ENCODE data around the gene TLN1.

The TLN1 gene

GRCh38 chr9:35727676-35728040 lies 4.3 kb downstream of the TLN1 start:
- no peak for DNase-seq

GRCh38 chr9:35726931-35727330 lies 5.1 kb downstream of the TLN1 start:
- no peak for DNase-seq

DNA sequence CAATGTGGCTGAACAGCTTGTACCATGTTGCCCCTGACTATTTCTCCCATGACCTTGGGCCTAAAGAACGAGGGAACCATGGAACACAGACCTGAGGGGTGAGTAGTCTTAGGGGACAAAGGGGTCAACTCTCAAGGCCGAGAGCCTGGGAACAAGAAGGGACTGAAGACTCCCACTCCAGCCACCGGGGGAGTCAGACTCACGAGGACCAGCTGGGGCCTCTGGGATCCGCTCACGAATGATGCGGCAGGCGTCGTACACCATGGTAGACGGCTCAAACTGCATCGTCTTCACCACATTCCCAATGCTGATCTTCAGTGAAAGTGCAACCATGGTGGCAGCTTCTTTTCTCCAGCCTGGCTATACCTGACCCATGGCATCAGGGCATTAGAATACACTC lies 6.6 kb downstream of the TLN1 start:
- DNase-seq = no peak

DNA sequence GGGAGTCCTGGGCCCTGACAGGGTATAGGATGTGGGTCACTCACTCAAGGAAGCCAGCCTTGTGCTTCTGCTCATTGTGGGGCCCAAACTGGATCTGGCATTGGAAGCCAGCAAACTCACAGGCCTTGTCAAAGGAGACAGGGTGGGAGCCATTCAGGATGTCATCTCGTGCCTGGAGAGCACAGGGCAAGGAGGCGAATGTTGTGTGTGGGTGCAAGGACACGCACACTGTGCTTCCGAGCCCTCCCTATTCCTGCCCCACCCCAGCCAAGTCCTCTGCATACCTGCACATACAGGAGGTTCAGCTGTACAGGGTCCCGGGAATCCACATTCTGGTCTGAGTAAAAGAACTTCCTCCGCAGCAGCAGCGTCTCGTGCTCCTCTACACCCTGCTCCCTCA lies 8.1 kb downstream of the TLN1 start:
- no peak for DNase-seq

DNA sequence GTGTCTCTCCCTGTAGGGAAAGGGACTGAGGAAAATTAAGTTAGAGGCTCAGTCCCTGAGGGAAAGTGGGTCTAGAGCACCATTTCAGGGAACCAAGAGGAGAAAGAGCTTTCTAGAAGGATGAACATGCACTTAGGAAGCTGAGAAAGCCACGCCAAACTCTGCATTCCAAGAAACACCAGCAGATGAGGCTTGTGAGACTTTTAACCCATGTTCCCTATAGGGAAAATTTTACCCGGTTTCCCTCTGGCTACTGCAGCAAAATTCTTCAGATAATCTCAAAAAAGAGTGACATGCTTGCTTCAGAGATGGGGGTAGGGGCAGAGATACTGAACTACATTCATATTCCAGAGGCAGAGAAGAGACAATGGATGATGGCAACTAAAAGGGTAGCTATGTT lies 8.6 kb downstream of the TLN1 start:
- no peak for DNase-seq

DNA sequence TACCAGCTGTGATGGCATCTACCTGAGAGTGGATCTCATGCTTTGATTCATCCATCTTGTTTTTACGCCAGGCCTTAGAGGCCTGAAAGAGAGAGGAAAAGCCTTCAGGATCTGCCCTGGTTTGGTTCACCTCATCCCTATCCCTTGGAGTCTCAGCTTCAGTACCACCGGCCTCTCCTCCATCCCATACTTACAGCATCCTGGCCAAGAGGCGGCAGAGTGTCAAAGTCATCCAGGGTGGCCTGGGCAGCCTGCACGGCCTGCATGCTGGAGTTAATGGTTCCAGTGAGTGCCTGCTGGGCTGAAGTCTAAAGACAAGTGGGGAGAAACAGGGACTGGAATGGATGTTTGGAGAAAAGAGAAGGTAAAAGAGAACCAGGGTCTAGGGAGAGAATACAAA lies 12.4 kb downstream of the TLN1 start:
- DNase-seq = no peak

DNA sequence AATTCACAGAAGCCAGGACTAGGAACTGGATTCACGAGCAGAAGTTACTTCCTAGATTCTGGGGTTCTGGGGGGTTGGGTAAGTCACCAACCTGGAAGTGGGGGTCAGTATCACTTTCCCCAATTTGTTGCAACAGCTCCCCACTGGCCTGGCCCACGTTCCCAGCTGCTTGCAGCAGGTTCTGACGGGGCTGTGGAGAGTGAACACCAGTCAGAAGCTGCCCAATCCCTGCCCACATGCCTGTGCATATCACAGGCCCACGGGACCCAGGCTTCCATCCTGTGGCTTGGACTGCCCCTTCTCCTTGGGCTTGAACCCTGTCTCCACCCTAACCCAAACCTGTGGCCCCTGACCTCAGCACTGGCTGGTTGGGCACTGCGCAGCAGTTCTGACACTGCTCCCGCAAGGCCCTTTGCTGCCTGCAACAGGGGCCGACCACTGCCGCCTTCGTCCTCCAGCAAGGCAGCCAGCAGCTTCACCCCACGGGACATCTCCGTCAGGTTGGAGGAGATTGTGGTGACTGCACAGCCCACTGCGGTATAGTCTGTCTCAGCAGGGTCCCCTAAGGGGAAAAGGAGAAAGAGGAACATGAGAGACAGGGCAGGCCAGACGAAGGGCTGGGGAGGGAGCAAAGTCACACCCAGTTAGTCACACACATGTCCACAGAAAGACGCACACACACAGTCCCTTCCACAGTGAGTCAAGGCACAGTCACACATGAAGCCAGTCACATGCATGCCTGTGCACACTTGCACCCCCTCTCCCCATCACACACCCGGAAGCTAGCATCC lies 13.1 kb downstream of the TLN1 start:
- no peak for DNase-seq

GRCh38 chr9:35717132-35717870 lies 14.7 kb downstream of the TLN1 start:
- no peak for DNase-seq

- no peak for DNase-seq
These were observed 15.8 kb downstream of the TLN1 start for GRCh38 chr9:35716230-35716629.

GRCh38 chr9:35714579-35715252 lies 17.3 kb downstream of the TLN1 start:
- no peak for DNase-seq

- DNase-seq = no peak
These were observed 17.9 kb downstream of the TLN1 start for GRCh38 chr9:35714123-35714522.

DNA sequence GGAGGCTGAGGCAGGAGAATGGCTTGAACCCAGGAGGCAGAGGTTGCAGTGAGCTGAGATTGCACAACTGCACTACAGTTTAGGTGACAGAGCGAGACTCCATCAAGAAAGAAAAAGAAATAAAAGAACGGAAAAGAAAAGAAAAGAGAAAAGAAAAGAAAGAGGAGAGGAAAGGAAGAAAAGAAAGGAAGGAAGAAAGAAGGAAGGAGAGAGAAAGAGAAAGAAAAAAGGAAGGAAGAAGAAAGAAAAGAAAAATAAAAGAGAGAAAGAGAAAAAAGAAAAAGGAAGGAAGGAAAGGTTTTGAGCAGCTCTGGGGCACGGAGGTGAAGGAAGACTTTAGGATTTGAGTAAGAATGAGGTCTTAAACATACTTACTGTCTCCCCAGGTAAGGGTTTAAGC lies 18.4 kb downstream of the TLN1 start:
- DNase-seq = no peak

GRCh38 chr9:35712762-35713400 lies 19.1 kb downstream of the TLN1 start:
- DNase-seq = no peak

DNA sequence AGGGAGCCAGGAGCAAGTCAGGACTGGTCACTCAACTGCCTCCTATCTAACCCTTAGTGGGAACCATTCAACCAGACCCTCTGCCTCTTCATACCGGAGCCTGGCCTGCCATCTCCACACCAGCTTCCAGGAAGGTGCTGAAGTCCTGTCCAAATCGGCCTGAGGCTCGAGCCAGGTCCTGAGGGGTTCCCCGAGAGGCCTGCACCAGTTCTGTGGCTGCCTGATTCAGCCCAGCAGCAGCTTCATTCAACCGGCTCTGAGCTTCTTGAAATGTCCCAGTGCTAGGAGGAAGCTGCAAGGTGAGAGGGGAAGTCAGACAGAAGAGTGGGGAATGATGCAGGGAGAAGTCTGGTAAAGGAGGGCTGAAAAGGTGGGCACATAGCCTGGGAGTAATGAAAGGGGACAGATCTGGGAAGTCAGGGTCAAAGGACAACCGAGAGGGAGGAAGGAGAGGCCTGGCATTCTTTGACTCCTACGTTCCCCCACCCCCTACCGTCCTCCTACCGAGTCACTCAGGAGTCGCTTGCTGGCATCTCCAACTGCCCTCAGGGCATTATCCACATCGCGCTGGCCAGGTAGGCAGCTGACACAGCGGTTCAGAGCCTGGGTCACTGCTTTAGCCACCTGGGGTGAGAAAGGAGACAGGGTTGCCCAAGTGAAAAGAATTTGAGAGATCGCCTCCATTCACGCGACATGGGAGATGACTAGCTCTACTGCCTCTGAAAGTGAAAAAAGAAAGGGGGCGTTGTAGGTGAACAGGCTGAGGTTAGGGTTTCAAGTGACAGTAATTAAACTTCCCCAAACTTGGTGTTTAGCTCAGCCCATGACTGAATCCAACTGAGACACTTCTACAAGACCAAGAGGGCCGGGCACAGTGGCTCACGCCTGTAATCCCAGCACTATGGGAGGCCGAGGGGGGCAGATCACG lies 20.2 kb downstream of the TLN1 start:
- DNase-seq = no peak

GRCh38 chr9:35710818-35711500 lies 21.0 kb downstream of the TLN1 start:
- no peak for DNase-seq

- DNase-seq = no peak
These were observed 23.8 kb downstream of the TLN1 start for GRCh38 chr9:35708146-35708545.

GRCh38 chr9:35706951-35707350 lies 25.0 kb downstream of the TLN1 start:
- no peak for DNase-seq

DNA sequence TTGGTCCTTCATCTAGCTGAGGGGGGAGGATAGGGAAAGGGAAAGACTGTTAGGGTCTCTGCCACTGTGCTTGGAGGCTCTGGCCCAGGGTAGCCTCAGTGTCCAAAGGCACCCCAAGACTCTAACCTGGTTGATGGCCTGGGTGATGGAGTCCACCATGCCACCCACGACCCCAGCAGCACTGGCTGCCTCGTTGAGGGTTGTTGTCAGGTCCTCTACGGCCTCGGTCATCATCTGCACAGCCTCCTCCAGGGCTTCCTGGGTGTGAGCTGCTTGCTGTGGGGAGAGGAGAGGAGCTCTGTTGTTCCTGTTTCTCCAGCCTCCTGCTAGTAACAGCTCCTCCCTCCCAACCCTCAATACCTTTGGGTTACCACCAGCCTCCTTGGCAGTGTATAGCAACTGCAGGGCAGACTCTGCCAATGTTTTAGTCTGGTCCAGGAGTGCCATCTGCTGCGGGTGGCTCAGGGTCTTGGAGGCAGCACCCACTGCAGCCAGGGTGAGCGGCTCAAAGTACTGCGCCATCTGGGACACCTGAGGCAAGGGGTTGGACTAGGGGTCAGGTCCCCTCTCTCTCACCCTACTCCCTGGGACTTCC lies 26.1 kb downstream of the TLN1 start:
- DNase-seq = no peak

DNA sequence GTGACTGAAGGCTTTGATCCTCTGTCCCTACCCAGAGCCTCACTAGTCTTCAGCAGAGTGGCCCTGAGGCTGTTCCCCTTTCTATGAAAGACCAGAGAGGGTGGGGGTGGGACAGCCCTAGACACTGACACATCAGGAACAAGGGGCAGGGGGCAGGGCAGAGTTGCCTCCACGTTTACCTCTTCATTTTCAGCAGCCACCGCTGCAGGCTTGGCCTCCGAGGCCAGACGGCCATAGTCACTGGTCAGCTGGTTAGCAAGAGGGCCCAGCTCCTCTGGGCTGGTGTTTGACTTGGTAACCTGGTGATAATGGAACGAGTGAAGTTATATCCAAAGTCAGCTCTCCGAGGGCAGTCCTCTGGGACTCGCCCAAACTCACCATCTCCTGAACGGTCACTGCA lies 26.6 kb downstream of the TLN1 start:
- DNase-seq = no peak

- DNase-seq = no peak
These were observed 27.9 kb downstream of the TLN1 start for GRCh38 chr9:35703906-35704672.

- DNase-seq = no peak
These were observed 29.3 kb downstream of the TLN1 start for GRCh38 chr9:35702696-35703095.

All from COR-L47 (cell line).